KMS-11 (cell line): ENCODE results near the gene UNC5CL.

Experiments
- H2AFZ ChIP-seq: fragments of 200-600 bp; sonication (generic); 2 replicates; pipeline ENCODE4 v1.6.1; 2016; ENCODE audit warnings: antibody characterized with exemption, mixed run types, low read depth
- H3K27ac ChIP-seq: fragments of 200-600 bp; sonication (generic); 2 replicates; pipeline ENCODE4 v1.6.1; 2016; ENCODE audit warnings: mild to moderate bottlenecking, mixed run types
- H3K27me3 ChIP-seq: fragments of 200-600 bp; sonication (generic); 2 replicates; pipeline ENCODE4 v1.6.1; 2017; ENCODE audit warnings: mild to moderate bottlenecking, low read depth, mixed run types, moderate library complexity; ENCODE audit not compliant: insufficient read depth
- H3K36me3 ChIP-seq: fragments of 200-600 bp; sonication (generic); 2 replicates; pipeline ENCODE4 v1.6.1; 2017; ENCODE audit warnings: mild to moderate bottlenecking, mixed run types; ENCODE audit not compliant: insufficient read depth
- H3K4me1 ChIP-seq: fragments of 200-600 bp; sonication (generic); 2 replicates; pipeline ENCODE4 v1.6.1; 2016; ENCODE audit warnings: mild to moderate bottlenecking, low read depth, mixed run types; ENCODE audit not compliant: poor library complexity, severe bottlenecking
- H3K4me2 ChIP-seq: fragments of 200-600 bp; sonication (generic); 2 replicates; pipeline ENCODE4 v1.7.0; 2016; ENCODE audit warnings: mild to moderate bottlenecking, mixed run types
- H3K4me3 ChIP-seq: fragments of 200-600 bp; sonication (generic); IDR thresholded peaks from 2 replicates; pipeline ENCODE4 v1.6.1; 2017; ENCODE audit warnings: low read depth, low read length, mixed read lengths; ENCODE audit not compliant: insufficient read depth
- H3K79me2 ChIP-seq: fragments of 200-600 bp; sonication (generic); 2 replicates; pipeline ENCODE4 v1.6.1; 2016; ENCODE audit warnings: low read depth, mixed run types; ENCODE audit not compliant: insufficient read depth
- H3K9ac ChIP-seq: fragments of 200-600 bp; sonication (generic); 2 replicates; pipeline ENCODE4 v1.6.1; 2016; ENCODE audit warnings: mild to moderate bottlenecking, mixed run types
- H4K20me1 ChIP-seq: fragments of 200-600 bp; sonication (generic); 2 replicates; pipeline ENCODE4 v1.6.1; 2016; ENCODE audit warnings: mild to moderate bottlenecking, mixed run types; ENCODE audit not compliant: insufficient read depth
- CTCF ChIP-seq: fragments of 200-600 bp; sonication (generic); conservative IDR thresholded peaks from 2 replicates; pipeline ENCODE4 v1.6.1; 2017; ENCODE audit warnings: low read depth, mild to moderate bottlenecking, antibody characterized with exemption, low read length, moderate library complexity, mixed read lengths

UNC5CL gene

GRCh38 chr6:40988634-40989033 is 50.4 kb downstream of the UNC5CL start:
- H3K27ac ChIP-seq = no peak overlapping the region
- H3K4me1 ChIP-seq = no peaks in the 10 kb centered on the region
- H2AFZ ChIP-seq = no peak overlapping the region
- TF ChIP-seq CTCF = no peak
- no peak overlapping the region for H3K4me2 ChIP-seq
- no peaks in the 10 kb centered on the region for H4K20me1 ChIP-seq
- no peaks in the 10 kb centered on the region for H3K36me3 ChIP-seq
- no peaks in the 10 kb centered on the region for H3K79me2 ChIP-seq
- no peak overlapping the region for H3K9ac ChIP-seq
- H3K27me3 ChIP-seq = no peaks in the 10 kb centered on the region
- no peak overlapping the region for H3K4me3 ChIP-seq

GRCh38 chr6:40986921-40987819 is 51.9 kb downstream of the UNC5CL start:
- H3K79me2 ChIP-seq = no peaks in the 10 kb centered on the region
- no peak for TF ChIP-seq CTCF
- H3K27ac ChIP-seq = no peak overlapping the region
- no peaks in the 10 kb centered on the region for H3K4me1 ChIP-seq
- H3K4me3 ChIP-seq = no peak overlapping the region
- no peaks in the 10 kb centered on the region for H3K27me3 ChIP-seq
- H2AFZ ChIP-seq = no peak overlapping the region
- no peak overlapping the region for H3K9ac ChIP-seq
- H3K4me2 ChIP-seq = no peak overlapping the region
- no peaks in the 10 kb centered on the region for H3K36me3 ChIP-seq
- H4K20me1 ChIP-seq = no peaks in the 10 kb centered on the region

- no peaks in the 10 kb centered on the region for H3K79me2 ChIP-seq
- H4K20me1 ChIP-seq = no peaks in the 10 kb centered on the region
- H3K4me2 ChIP-seq = no peak overlapping the region
- H3K9ac ChIP-seq = no peak overlapping the region
- H2AFZ ChIP-seq = no peak overlapping the region
- H3K4me3 ChIP-seq = no peak overlapping the region
- H3K36me3 ChIP-seq = no peaks in the 10 kb centered on the region
- H3K4me1 ChIP-seq = no peaks in the 10 kb centered on the region
- H3K27ac ChIP-seq = no peak overlapping the region
- no peak for TF ChIP-seq CTCF
- no peaks in the 10 kb centered on the region for H3K27me3 ChIP-seq
Observed at GRCh38 chr6:40986364-40986763, 52.7 kb downstream of the UNC5CL start.

GRCh38 chr6:40983752-40984151 is 55.3 kb downstream of the UNC5CL start:
- H3K9ac ChIP-seq = no peak overlapping the region
- H3K36me3 ChIP-seq = no peaks in the 10 kb centered on the region
- H3K79me2 ChIP-seq = no peaks in the 10 kb centered on the region
- H3K27ac ChIP-seq = no peak overlapping the region
- H3K27me3 ChIP-seq = no peaks in the 10 kb centered on the region
- no peaks in the 10 kb centered on the region for H4K20me1 ChIP-seq
- H2AFZ ChIP-seq = no peak overlapping the region
- no peaks in the 10 kb centered on the region for H3K4me1 ChIP-seq
- no peak overlapping the region for H3K4me3 ChIP-seq
- no peak overlapping the region for H3K4me2 ChIP-seq
- TF ChIP-seq CTCF = no peak
